GM19240 (cell line): ENCODE results near the gene SMIM45.

Source experiments
- DNase-seq: peaks from one replicate; pipeline ENCODE4 v3.0.0; 2011; ENCODE audit warnings: low spot score; ENCODE audit not compliant: insufficient read length

Gene SMIM45

DNA sequence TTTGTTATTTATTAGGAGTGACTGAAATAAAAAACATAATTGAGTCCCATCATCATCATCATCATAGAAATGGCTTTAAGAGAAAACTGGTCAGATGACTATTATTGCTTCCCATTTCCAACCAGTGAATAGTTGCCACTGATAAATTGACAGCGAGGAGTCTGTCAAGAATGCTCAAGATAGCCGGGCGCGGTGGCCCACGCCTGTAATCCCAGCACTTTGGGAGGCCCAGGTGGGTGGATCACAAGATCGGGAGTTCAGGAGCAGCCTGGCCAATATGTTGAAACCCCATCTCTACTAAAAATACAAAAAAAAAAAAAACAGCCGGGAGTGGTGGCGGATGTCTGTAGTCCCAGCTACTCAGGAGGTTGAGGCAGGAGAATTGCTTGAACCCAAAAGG, 48.5 kb downstream of the SMIM45 start:
- DNase-seq = no peak

GRCh38 chr22:42001121-42001520, 49.2 kb downstream of the SMIM45 start:
- no peak for DNase-seq

DNA sequence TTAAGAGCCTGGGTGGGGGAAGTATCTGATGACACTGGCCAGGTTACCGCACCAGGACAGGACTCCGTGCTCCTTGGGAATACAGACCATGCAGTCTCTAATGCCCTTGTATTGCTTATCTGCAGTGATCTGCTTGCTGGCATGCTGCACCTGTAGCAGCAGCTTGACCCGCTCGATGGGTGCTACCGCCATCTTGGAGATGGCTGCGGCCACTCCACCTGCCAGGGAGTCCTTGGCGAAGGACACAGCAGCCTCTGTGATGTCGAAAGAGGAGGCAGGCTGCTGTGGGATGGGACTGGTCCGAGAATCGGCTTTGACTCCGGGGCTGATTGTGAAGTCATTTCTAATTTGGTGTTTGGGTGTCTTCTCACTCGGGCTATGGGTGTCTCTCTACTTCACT, 49.8 kb downstream of the SMIM45 start:
- no peak for DNase-seq

DNA sequence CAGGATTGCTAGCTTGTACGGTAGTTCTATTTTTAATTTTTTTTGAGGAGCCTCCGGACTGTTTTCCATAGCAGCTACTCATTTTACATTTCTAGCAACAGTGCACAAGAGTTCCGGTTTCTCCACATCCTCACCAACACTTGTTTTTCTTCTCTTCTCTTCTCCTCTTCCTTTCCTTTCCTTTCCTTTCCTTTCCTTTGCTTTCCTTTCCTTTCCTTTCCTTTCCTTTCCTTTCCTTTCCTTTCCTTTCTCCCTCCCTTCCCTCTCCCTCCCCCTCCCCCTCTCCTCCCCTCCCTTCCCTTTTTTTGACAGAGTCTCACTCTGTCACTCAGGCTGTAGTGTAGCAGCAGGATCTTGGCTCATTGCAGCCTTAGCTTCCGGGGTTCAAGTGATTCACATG, 56.0 kb downstream of the SMIM45 start:
- no peak for DNase-seq
